GM19025 (cell line): ENCODE data around the gene PIK3IP1.

Experiments used
- ATAC-seq: cut with Tn5 transposase; IDR thresholded peaks from one replicate; pipeline ENCODE4 v1.9.1; 2021; ENCODE audit warnings: mild to moderate bottlenecking, low read depth, moderate library complexity; ENCODE audit not compliant: unreplicated experiment

PIK3IP1 gene

GRCh38 chr22:31281733-31282132 is 10.6 kb downstream of the PIK3IP1 start:
- no peak for ATAC-seq

DNA sequence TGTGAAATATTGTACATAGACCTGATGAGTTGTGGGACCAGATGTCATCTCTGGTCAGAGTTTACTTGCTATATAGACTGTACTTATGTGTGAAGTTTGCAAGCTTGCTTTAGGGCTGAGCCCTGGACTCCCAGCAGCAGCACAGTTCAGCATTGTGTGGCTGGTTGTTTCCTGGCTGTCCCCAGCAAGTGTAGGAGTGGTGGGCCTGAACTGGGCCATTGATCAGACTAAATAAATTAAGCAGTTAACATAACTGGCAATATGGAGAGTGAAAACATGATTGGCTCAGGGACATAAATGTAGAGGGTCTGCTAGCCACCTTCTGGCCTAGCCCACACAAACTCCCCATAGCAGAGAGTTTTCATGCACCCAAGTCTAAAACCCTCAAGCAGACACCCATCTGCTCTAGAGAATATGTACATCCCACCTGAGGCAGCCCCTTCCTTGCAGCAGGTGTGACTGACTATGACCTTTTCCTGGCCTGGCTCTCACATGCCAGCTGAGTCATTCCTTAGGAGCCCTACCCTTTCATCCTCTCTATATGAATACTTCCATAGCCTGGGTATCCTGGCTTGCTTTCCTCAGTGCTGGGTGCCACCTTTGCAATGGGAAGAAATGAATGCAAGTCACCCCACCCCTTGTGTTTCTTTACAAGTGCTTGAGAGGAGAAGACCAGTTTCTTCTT is 12.3 kb downstream of the PIK3IP1 start:
- ATAC-seq, result no peak

DNA sequence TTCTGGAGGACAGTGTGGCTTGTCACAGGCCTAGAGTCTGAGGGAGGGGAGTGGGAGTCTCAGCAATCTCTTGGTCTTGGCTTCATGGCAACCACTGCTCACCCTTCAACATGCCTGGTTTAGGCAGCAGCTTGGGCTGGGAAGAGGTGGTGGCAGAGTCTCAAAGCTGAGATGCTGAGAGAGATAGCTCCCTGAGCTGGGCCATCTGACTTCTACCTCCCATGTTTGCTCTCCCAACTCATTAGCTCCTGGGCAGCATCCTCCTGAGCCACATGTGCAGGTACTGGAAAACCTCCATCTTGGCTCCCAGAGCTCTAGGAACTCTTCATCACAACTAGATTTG is 13.0 kb downstream of the PIK3IP1 start:
- no peak for ATAC-seq

- ATAC-seq, result no peak
Measured at GRCh38 chr22:31278626-31279326, 13.5 kb downstream of the PIK3IP1 start.

- ATAC-seq, result no peak
Measured at GRCh38 chr22:31278151-31278621, 14.1 kb downstream of the PIK3IP1 start.

- no peak for ATAC-seq
Measured at GRCh38 chr22:31277741-31278140, 14.5 kb downstream of the PIK3IP1 start.

GRCh38 chr22:31276426-31277167 is 15.7 kb downstream of the PIK3IP1 start:
- ATAC-seq, result no peak

DNA sequence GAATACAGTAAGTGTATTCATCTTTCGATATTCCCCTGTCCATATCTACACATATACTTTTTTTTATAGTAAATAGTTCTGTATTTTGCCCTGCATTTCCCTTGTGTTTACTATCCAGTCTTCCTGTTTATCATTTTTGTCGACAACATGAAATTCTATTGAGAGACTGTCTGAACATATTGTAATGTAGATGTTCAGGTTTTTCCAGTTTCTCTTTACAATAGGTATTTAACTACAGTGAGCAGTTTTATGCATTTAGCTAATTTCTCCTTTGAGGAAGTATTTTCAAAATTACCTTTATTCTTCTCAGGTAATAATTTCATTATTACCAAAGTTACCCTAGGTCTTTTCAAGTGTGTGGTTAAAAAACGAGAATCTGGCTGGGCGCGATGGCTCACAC is 16.7 kb downstream of the PIK3IP1 start:
- ATAC-seq, result no peak

DNA sequence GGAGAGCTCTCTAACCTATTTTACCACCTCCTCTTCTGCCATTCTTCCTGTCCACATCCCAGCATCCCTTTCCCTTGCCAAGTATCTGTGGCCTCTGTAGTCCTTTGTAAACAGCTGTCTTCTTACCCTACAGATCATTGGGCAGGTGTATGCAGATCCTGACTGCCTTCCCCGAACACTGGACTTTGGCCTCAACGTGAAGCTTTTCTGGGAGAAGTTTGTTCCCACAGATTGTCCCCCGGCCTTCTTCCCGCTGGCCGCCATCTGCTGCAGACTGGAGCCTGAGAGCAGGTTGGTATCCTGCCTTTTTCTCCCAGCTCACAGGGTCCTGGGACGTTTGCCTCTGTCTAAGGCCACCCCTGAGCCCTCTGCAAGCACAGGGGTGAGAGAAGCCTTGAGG is 17.3 kb downstream of the PIK3IP1 start:
- no peak for ATAC-seq

DNA sequence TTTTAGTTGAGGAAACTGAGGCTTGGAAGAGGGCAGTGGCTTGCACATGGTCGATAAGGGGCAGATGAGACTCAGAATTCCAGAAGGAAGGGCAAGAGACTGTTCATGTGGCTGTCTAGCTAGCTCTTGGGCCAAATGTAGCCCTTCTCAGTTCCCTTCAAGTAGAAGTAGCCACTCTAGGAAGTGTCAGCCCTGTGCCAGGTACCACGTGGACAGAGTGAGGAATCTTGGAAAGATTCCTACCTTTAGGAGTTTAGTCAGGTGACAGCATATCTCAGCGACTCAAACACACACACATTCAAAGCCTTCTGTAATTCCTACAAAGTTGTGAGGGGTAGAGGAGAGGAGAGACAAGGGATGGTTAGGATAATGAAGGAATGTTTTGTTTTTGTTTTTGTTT is 18.3 kb downstream of the PIK3IP1 start:
- ATAC-seq, result no peak

- ATAC-seq, result no peak
Measured at GRCh38 chr22:31272522-31273446, 19.5 kb downstream of the PIK3IP1 start.

- ATAC-seq, result no peak
Measured at GRCh38 chr22:31271485-31271884, 20.8 kb downstream of the PIK3IP1 start.

GRCh38 chr22:31271026-31271425 is 21.3 kb downstream of the PIK3IP1 start:
- no peak for ATAC-seq

- no peak for ATAC-seq
Measured at GRCh38 chr22:31269892-31270579, 22.3 kb downstream of the PIK3IP1 start.

DNA sequence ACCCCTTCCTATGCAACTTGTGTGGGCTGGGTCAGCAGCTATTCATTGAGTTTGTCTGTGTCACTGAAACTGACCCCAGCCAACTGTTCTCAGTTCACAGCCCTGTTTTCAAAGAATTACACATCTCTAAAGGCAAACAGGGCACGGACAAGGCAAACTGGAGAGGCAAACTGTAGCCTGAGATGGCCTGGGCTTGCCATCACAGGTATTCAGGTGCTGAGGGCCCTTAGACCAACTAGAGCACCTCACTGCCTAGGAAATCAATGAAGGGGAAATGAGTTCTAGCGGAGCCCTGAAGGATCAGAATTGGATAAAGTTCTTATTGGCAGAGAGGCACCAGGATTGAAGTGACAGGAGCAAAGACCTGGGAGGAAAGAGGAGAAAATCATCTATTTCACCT is 24.0 kb downstream of the PIK3IP1 start:
- ATAC-seq, result no peak

DNA sequence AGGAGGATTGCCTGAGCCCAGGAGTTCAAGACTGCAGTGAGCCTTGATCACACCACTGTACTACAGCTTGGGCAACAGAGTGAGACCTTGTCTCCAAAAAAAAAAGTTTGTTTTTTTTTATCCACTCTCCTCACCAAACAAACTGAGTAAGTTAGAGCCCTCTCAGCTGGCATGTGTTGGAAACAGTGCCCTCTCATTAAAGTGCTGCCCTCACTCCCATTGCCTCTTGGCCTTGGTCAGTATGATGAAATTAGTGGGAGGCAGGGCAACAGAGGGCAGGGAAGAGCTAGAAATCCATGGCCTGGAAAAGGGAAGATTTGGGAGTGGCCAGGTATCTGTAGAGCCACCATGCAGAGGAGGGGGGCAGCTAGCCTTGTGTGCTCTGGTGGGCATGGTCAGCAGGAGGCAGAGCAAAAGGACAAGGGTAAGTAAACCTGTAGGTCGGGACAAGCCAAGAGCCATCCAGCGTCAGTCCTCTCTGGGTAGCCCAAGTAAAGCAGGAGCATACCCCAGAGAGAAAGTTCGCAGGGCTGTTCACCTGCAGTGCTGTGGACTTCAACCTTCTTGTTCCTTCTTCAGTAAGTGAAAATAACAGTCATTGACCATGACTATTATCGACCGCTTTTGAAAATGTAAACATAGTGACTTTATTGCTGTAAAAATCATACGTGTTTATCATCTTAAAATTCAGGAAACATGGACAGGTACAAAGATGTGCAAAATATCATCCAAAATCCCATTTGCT is 28.2 kb downstream of the PIK3IP1 start:
- no peak for ATAC-seq

- no peak for ATAC-seq
Measured at GRCh38 chr22:31262312-31263133, 29.8 kb downstream of the PIK3IP1 start.

DNA sequence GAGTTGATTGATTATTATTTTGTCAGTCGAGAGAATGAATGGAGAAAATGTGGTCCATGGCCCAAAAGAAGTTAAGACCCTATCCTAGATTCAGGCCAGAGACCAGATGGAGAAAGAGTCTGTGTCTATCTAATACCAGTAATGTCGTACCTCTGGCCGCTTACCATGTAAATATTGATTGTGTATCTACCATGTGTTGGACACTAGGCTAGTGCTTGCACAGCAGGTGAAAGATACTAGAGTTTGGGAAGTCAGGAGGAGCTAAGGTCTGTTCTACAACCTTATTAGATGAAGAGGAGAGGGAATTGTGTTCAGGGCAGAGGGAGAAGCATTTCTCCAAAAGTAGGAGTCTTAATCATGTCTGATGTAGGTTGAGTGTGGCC is 31.8 kb downstream of the PIK3IP1 start:
- no peak for ATAC-seq
